ENCODE results near the gene CCNA2. TPM values are rescaled to one million over a fixed set of nuclear protein-coding genes. Genes with fewer than 3 reads are reported as not detected.

Gene CCNA2
- total and polyA plus RNA-seq, 2 experiments from 2014 or later: 15.1 to 21.6 TPM

GRCh38 chr4:121783210-121783609 is 40.5 kb downstream of the CCNA2 start:
- Histone ChIP-seq H3K9me3 (ENCODE audit: low read depth) (no peaks in the 10 kb centered on the region), H3K4me3 (no peak overlapping the region), H3K79me2 (no peaks in the 10 kb centered on the region), H3K4me2 (no peak overlapping the region), H4K20me1 (ENCODE audit: insufficient read depth, poor library complexity, severe bottlenecking) (no peaks in the 10 kb centered on the region), H3K4me1 (ENCODE audit: insufficient read depth) (no peaks in the 10 kb centered on the region), H3K36me3 (replicated peaks; ENCODE audit: insufficient read depth, low read depth) (no peaks in the 10 kb centered on the region), H3K27me3 (peaks cover 2% of the 10 kb centered on the region), H3K27ac (no peak overlapping the region), H3K9me2 (replicated peaks; ENCODE audit: insufficient read depth) (no peaks in the 10 kb centered on the region), H2AFZ (no peak overlapping the region)
- no peak for DNase-seq (ENCODE audit: low spot score)
- 81% methylated on average over 1 of the region's 1 CpG for WGBS (ENCODE audit: low lambda C conversion rate, missing lambda C conversion rate)
- TF ChIP-seq EZH2phosphoT487 (IDR thresholded peaks at IDR 0.05; ENCODE audit: low read depth, severe bottlenecking, unreplicated experiment) (no peak), EZH2 (IDR thresholded peaks at IDR 0.05; ENCODE audit: borderline replicate concordance) (no peak)
- TF ChIP-seq, protein P1, sequence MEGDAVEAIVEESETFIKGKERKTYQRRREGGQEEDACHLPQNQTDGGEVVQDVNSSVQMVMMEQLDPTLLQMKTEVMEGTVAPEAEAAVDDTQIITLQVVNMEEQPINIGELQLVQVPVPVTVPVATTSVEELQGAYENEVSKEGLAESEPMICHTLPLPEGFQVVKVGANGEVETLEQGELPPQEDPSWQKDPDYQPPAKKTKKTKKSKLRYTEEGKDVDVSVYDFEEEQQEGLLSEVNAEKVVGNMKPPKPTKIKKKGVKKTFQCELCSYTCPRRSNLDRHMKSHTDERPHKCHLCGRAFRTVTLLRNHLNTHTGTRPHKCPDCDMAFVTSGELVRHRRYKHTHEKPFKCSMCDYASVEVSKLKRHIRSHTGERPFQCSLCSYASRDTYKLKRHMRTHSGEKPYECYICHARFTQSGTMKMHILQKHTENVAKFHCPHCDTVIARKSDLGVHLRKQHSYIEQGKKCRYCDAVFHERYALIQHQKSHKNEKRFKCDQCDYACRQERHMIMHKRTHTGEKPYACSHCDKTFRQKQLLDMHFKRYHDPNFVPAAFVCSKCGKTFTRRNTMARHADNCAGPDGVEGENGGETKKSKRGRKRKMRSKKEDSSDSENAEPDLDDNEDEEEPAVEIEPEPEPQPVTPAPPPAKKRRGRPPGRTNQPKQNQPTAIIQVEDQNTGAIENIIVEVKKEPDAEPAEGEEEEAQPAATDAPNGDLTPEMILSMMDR (IDR thresholded peaks at IDR 0.05; ENCODE audit: poor library complexity): no peak

DNA sequence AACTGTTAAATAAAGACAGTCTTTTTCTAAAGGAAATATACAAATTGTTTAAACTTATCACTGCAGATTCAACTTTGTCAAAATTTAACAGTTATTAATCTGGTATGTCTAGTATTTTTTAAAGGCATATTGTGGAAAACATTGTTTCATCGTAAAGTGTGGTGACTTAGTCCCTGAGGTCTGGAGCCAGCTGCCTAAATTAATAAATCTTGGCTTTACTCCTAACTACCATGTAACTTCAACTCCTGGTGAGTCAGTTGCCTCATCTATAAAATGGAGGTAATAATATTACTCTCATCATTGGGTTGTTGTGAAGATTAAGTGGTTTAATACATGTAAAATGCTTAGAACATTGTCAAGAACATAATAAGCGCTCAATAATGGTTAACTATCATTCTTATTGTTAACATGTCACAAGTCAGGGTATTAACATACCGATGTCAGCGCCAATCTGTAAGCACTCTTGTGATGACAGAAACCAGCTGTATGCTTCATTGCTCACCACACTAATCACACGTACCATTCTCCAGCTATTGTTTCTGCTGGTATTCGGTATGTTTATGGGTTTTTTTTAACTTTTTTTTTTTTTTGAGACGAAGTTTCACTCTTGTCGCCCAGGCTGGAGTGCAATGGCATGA is 44.6 kb downstream of the CCNA2 start:
- Histone ChIP-seq H3K4me1 (ENCODE audit: insufficient read depth) (no peaks in the 10 kb centered on the region), H3K36me3 (replicated peaks; ENCODE audit: insufficient read depth, low read depth) (no peaks in the 10 kb centered on the region), H3K9me2 (replicated peaks; ENCODE audit: insufficient read depth) (no peaks in the 10 kb centered on the region), H3K4me3 (no peak overlapping the region), H4K20me1 (ENCODE audit: insufficient read depth, poor library complexity, severe bottlenecking) (no peaks in the 10 kb centered on the region), H3K27me3 (peaks cover 2% of the 10 kb centered on the region), H3K9me3 (ENCODE audit: low read depth) (no peaks in the 10 kb centered on the region), H3K27ac (no peak overlapping the region), H2AFZ (no peak overlapping the region), H3K4me2 (no peak overlapping the region), H3K79me2 (no peaks in the 10 kb centered on the region)
- WGBS (ENCODE audit: low lambda C conversion rate, missing lambda C conversion rate): 74% methylated on average over 8 of the region's 8 CpGs
- no peak for DNase-seq (ENCODE audit: low spot score)
- TF ChIP-seq EZH2 (IDR thresholded peaks at IDR 0.05; ENCODE audit: borderline replicate concordance) (no peak), EZH2phosphoT487 (IDR thresholded peaks at IDR 0.05; ENCODE audit: low read depth, severe bottlenecking, unreplicated experiment) (no peak)
- TF ChIP-seq, protein P1 (IDR thresholded peaks at IDR 0.05; ENCODE audit: poor library complexity): no peak

DNA sequence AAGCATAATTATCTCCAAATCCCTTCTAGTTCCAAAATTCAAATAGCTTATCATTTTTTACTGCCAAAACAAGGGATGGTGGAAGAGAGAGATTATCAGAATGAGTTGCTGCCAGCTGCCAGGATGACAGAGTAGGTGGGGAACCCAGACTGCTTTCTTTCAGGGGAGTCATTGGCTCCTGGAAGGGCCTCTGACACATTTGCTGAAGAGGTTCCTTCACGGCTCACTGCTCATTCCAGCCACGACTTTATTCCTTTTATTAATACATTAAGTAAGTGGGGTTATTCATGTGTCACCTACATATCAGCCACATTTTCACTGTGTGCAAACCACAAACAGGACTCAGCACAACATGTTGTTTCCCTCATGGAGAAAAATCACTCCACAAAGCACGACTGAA is 46.1 kb downstream of the CCNA2 start:
- no peaks in the 10 kb centered on the region for H3K79me2 ChIP-seq
- 59% methylated on average over 3 of the region's 3 CpGs for WGBS (ENCODE audit: low lambda C conversion rate, missing lambda C conversion rate)
- no peak overlapping the region for H2AFZ ChIP-seq

More for the DNA sequence above, 46.1 kb downstream of the CCNA2 start:
- Histone ChIP-seq H3K9me3 (ENCODE audit: low read depth) (no peaks in the 10 kb centered on the region), H3K4me2 (no peak overlapping the region), H3K4me3 (no peak overlapping the region), H3K27ac (no peak overlapping the region), H3K9me2 (replicated peaks; ENCODE audit: insufficient read depth) (no peaks in the 10 kb centered on the region), H3K27me3 (peaks cover 2% of the 10 kb centered on the region), H3K4me1 (ENCODE audit: insufficient read depth) (no peaks in the 10 kb centered on the region), H4K20me1 (ENCODE audit: insufficient read depth, poor library complexity, severe bottlenecking) (no peaks in the 10 kb centered on the region), H3K36me3 (replicated peaks; ENCODE audit: insufficient read depth, low read depth) (no peaks in the 10 kb centered on the region)
- TF ChIP-seq, protein P1 (IDR thresholded peaks at IDR 0.05; ENCODE audit: poor library complexity): no peak
- no peak for TF ChIP-seq EZH2phosphoT487 (IDR thresholded peaks at IDR 0.05; ENCODE audit: low read depth, severe bottlenecking, unreplicated experiment)
- TF ChIP-seq EZH2 (IDR thresholded peaks at IDR 0.05; ENCODE audit: borderline replicate concordance): no peak
- no peak for DNase-seq (ENCODE audit: low spot score)

All from hepatocyte (in vitro differentiated cells).